HEK293 (cell line): ENCODE measurements around the gene ZFHX3.

Experiments
- CTCF ChIA-PET: fragments of 350-600 bp; formaldehyde crosslinking; extraction: SDS; loops from one replicate; lab custom pipeline; 2021; ENCODE audit warnings: antibody characterized with exemption; lab: Yijun Ruan, JAX
- POLR2A ChIA-PET: fragments of 300-600 bp; formaldehyde crosslinking; extraction: SDS; loops from one replicate; lab custom pipeline; 2020; ENCODE audit warnings: antibody characterized with exemption, inconsistent platforms; lab: Yijun Ruan, JAX
- H3K27ac ChIP-seq: fragments of 200-500 bp; sonication (Bioruptor generic); 2 replicates; pipeline ENCODE4 v1.5.1; 2014; ENCODE audit warnings: low read depth, low read length, control low read depth, inconsistent platforms; ENCODE audit errors: extremely low read depth
- H3K36me3 ChIP-seq, 2 experiments: fragments of 200-500 bp in 1 of 2; sonication (Bioruptor generic) in 1 of 2; 1 replicate in 1 of 2; 2 replicates in 1 of 2; pipeline ENCODE4 v1.5.1; 2014 to 2017; ENCODE audit warnings: inconsistent platforms in 2 of 2, low read length in 2 of 2; ENCODE audit not compliant: control insufficient read depth in 2 of 2, insufficient read depth in 1 of 2
- H3K4me1 ChIP-seq: fragments of 200-500 bp; sonication (Bioruptor generic); 2 replicates; pipeline ENCODE4 v1.5.1; 2014; ENCODE audit warnings: mild to moderate bottlenecking, low read length, inconsistent platforms; ENCODE audit not compliant: control insufficient read depth, insufficient read depth
- H3K4me3 ChIP-seq: 2 replicates; pipeline ENCODE4 v1.5.1; 2011; ENCODE audit warnings: low read depth, mild to moderate bottlenecking, control low read depth, low read length, moderate library complexity
- H3K9me3 ChIP-seq: fragments of 200-500 bp; sonication (Bioruptor generic); 2 replicates; pipeline ENCODE4 v1.5.1; 2014; ENCODE audit warnings: low read depth, low read length, inconsistent platforms; ENCODE audit not compliant: control insufficient read depth, insufficient read depth
- ZBTB1 ChIP-seq: fragments of 450-650 bp; formaldehyde crosslinking; IDR thresholded peaks from 2 replicates; pipeline ENCODE4 v1.5.1; 2016; ENCODE audit warnings: missing biosample characterization, missing genetic modification characterization
- ZEB2 ChIP-seq: fragments of 450-650 bp; formaldehyde crosslinking; IDR thresholded peaks from 2 replicates; pipeline ENCODE4 v1.5.1; 2016; ENCODE audit warnings: missing biosample characterization, missing genetic modification characterization
- ZNF10 ChIP-seq: fragments of 450-650 bp; formaldehyde crosslinking; IDR thresholded peaks from 2 replicates; pipeline ENCODE4 v1.5.1; 2017; ENCODE audit warnings: missing biosample characterization, missing genetic modification characterization
- ZNF112 ChIP-seq: fragments of 450-650 bp; formaldehyde crosslinking; IDR thresholded peaks from 2 replicates; pipeline ENCODE4 v1.5.0; 2017; ENCODE audit warnings: missing biosample characterization, missing genetic modification characterization
- ZNF157 ChIP-seq: fragments of 450-650 bp; formaldehyde crosslinking; IDR thresholded peaks from 2 replicates; pipeline ENCODE4 v1.5.1; 2016; ENCODE audit warnings: missing biosample characterization, missing genetic modification characterization
- ZNF221 ChIP-seq: fragments of 450-650 bp; formaldehyde crosslinking; IDR thresholded peaks from 2 replicates; pipeline ENCODE4 v1.5.1; 2017; ENCODE audit warnings: missing biosample characterization, missing genetic modification characterization, borderline replicate concordance
- ZNF24 ChIP-seq: fragments of 450-650 bp; formaldehyde crosslinking; IDR thresholded peaks from 2 replicates; pipeline ENCODE4 v1.5.1; 2016; ENCODE audit warnings: missing biosample characterization, missing genetic modification characterization
- ZNF311 ChIP-seq: fragments of 450-650 bp; formaldehyde crosslinking; IDR thresholded peaks from 2 replicates; pipeline ENCODE4 v1.5.1; 2017; ENCODE audit warnings: missing biosample characterization, missing genetic modification characterization, borderline replicate concordance
- ZNF366 ChIP-seq: fragments of 450-650 bp; formaldehyde crosslinking; conservative IDR thresholded peaks from 2 replicates; pipeline ENCODE4 v1.5.1; 2016; ENCODE audit warnings: missing biosample characterization, missing genetic modification characterization
- ZNF548 ChIP-seq: fragments of 450-650 bp; formaldehyde crosslinking; IDR thresholded peaks from 2 replicates; pipeline ENCODE4 v1.5.1; 2016; ENCODE audit warnings: missing biosample characterization, missing genetic modification characterization
- ZNF555 ChIP-seq: fragments of 450-650 bp; formaldehyde crosslinking; conservative IDR thresholded peaks from 2 replicates; pipeline ENCODE4 v1.5.1; 2017; ENCODE audit warnings: missing biosample characterization, mild to moderate bottlenecking, missing genetic modification characterization, inconsistent platforms
- ZNF560 ChIP-seq: fragments of 450-650 bp; formaldehyde crosslinking; IDR thresholded peaks from 2 replicates; pipeline ENCODE4 v1.5.1; 2017; ENCODE audit warnings: missing biosample characterization, missing genetic modification characterization, borderline replicate concordance
- ZNF600 ChIP-seq: fragments of 450-650 bp; formaldehyde crosslinking; IDR thresholded peaks from 2 replicates; pipeline ENCODE4 v1.5.1; 2016; ENCODE audit warnings: missing biosample characterization, missing genetic modification characterization
- ZNF658 ChIP-seq: fragments of 450-650 bp; formaldehyde crosslinking; IDR thresholded peaks from 2 replicates; pipeline ENCODE4; 2016; ENCODE audit warnings: missing biosample characterization, missing genetic modification characterization
- ZNF660 ChIP-seq: fragments of 450-650 bp; IDR thresholded peaks from 2 replicates; pipeline ENCODE4 v1.5.1; 2018; ENCODE audit warnings: missing biosample characterization, mild to moderate bottlenecking, missing genetic modification characterization
- ZNF664 ChIP-seq: fragments of 450-650 bp; formaldehyde crosslinking; IDR thresholded peaks from 2 replicates; pipeline ENCODE4 v1.5.1; 2016; ENCODE audit warnings: missing biosample characterization, missing genetic modification characterization
- ZNF677 ChIP-seq: fragments of 450-650 bp; IDR thresholded peaks from 2 replicates; pipeline ENCODE4 v1.5.0; 2018; ENCODE audit warnings: missing biosample characterization, mild to moderate bottlenecking, missing genetic modification characterization, moderate library complexity
- ZSCAN30 ChIP-seq: fragments of 450-650 bp; IDR thresholded peaks from 2 replicates; pipeline ENCODE4 v1.5.1; 2018; ENCODE audit warnings: missing biosample characterization, mild to moderate bottlenecking, missing genetic modification characterization, moderate library complexity
- TF ChIP-seq, protein P1 (sequence below): fragments of 450-650 bp; formaldehyde crosslinking; IDR thresholded peaks from 2 replicates; pipeline ENCODE4 v1.5.1; 2016; ENCODE audit warnings: missing biosample characterization, missing genetic modification characterization
- TF ChIP-seq, protein P2 (sequence below): fragments of 450-650 bp; formaldehyde crosslinking; IDR thresholded peaks from 2 replicates; pipeline ENCODE4 v1.5.1; 2016; ENCODE audit warnings: missing biosample characterization, missing genetic modification characterization

The ZFHX3 gene

DNA sequence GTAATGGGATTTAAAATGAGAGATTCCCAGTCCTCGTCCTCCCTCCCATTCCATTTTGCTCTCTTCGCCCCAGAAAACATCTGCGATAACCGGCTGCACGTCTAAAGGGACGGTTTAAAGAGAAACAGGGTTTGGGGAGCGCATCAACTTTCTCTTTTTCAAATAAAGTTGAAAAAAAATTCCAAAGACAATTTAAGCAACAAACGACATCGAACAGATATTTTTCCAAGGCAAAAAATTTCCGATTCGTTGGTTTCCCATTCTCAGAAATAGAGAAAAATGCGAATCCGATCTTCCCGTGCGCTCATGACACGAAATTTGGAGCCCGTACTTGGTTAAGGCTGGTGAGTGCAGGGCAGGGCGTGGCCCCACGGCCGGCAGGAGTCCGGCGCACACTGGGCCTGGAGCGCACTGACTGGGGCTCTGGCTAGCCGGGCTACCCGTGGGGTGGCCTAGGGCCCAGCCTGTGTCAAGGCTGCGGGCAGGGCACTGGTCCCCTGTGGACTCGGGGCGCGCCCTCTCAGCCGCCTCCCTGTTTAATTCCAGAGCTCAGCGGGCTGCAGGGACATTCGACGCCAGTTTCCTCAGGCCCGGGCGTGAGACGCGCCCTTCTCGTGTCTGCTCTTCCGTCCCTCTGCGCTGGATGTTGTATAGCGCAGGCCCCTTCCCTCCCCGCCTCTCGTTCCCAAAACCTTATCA is 17.9 kb upstream of the ZFHX3 start:
- H3K36me3 ChIP-seq, result no peaks in the 10 kb centered on the region
- no peak for TF ChIP-seq ZNF600 (tag by site-specific recombination)
- TF ChIP-seq ZNF560 (tag by site-specific recombination), result no peak
- TF ChIP-seq ZBTB1 (tag by site-specific recombination), result no peak
- TF ChIP-seq ZNF677 (tag by site-specific recombination), result no peak
- no peak for TF ChIP-seq ZEB2 (tag by site-specific recombination)
- TF ChIP-seq ZNF221, result no peak
- no peak for TF ChIP-seq ZNF664 (tag by site-specific recombination)
- TF ChIP-seq, protein P1, sequence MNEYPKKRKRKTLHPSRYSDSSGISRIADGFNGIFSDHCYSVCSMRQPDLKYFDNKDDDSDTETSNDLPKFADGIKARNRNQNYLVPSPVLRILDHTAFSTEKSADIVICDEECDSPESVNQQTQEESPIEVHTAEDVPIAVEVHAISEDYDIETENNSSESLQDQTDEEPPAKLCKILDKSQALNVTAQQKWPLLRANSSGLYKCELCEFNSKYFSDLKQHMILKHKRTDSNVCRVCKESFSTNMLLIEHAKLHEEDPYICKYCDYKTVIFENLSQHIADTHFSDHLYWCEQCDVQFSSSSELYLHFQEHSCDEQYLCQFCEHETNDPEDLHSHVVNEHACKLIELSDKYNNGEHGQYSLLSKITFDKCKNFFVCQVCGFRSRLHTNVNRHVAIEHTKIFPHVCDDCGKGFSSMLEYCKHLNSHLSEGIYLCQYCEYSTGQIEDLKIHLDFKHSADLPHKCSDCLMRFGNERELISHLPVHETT (tag by site-specific recombination), result no peak
- no peak for TF ChIP-seq ZNF660 (tag by site-specific recombination)
- TF ChIP-seq ZNF555 (tag by site-specific recombination), result no peak
- TF ChIP-seq ZNF366 (tag by site-specific recombination), result no peak
- CTCF ChIA-PET, result no interaction called here
- H3K4me3 ChIP-seq, result no peak overlapping the region
- no peak overlapping the region for H3K27ac ChIP-seq
- no peaks in the 10 kb centered on the region for H3K9me3 ChIP-seq
- H3K4me1 ChIP-seq, result peaks cover 26% of the 10 kb centered on the region
- POLR2A ChIA-PET, result no interaction called here

DNA sequence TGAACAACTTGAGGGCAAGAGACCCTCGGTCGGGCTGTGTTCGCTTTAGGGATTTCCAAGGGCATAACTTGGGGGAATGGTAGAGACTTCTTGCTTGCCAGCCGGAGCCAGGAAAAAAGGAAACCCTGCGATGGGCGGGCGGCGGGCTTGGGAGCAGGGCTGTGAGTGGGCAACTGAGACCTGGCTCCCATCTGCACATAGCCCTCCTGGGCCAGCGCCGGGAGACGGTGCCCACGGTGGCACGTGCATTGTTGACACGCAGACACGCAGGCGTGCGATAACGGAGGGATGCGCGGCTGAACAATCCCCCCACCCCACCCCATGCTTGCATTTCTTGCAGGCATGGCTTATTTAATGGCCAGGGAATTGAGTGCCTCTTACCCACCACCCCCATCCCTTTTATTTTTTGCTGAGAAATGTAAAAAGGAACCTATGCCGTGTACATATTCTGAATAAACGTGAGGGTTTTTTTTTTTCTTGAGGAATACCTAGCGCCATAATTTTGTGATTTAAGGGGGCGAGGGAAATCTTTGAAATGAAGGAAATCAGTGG is 17.1 kb upstream of the ZFHX3 start:
- Histone ChIP-seq H3K27ac (no peak overlapping the region), H3K36me3 (no peaks in the 10 kb centered on the region), H3K9me3 (no peaks in the 10 kb centered on the region), H3K4me3 (no peak overlapping the region)
- POLR2A ChIA-PET, result no interaction called here
- CTCF ChIA-PET, result no interaction called here
- TF ChIP-seq ZSCAN30, result no peak
- TF ChIP-seq ZNF10 (tag by site-specific recombination), result no peak
- no peak for TF ChIP-seq ZNF658 (tag by site-specific recombination)
- no peak for TF ChIP-seq ZNF24 (tag by site-specific recombination)
- no peak for TF ChIP-seq ZNF112 (tag by site-specific recombination)
- TF ChIP-seq ZNF311 (tag by site-specific recombination), result no peak
- TF ChIP-seq ZNF560 (tag by site-specific recombination), result no peak
- no peak for TF ChIP-seq ZNF157 (tag by site-specific recombination)
- no peak for TF ChIP-seq ZNF548 (tag by site-specific recombination)
- TF ChIP-seq, protein P2, sequence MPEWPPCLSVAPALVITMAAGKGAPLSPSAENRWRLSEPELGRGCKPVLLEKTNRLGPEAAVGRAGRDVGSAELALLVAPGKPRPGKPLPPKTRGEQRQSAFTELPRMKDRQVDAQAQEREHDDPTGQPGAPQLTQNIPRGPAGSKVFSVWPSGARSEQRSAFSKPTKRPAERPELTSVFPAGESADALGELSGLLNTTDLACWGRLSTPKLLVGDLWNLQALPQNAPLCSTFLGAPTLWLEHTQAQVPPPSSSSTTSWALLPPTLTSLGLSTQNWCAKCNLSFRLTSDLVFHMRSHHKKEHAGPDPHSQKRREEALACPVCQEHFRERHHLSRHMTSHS (tag by site-specific recombination), result no peak
- TF ChIP-seq, all 188 proteins: peak for 0
- peaks cover 25% of the 10 kb centered on the region for H3K4me1 ChIP-seq
